Right hindlimb (tissue), 1 donor: ENCODE measurements around the gene SHF.
"Not testable (repeated sequence)": the region's sequence is repeated elsewhere in the genome, so short reads cannot be mapped to it uniquely, and the experiment has no call there.

Source experiments
- DNase-seq: peaks from one replicate; pipeline ENCODE4 v3.0.0-alpha.2; 2018

Gene SHF

DNA sequence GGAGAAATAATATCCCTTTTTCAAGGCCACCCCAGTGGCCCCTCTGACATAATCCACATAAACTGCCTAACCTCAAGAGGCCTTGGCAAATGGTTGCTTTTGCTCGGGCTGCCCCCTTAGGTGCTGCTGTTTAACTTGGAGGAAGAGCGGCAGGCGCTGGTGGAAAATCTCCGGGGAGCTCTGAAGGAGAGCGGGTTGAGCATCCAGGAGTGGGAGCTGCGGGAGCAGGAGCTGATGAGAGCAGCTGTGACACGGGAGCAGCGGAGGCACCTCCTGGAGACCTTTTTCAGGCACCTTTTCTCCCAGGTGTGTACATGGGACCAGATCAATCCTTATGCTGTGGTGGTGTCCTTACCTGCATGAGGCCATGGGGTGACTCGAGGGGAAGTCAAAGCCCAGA is 43.0 kb downstream of the SHF start:
- DNase-seq = no peak

GRCh38 chr15:45143946-45144345 is 43.8 kb downstream of the SHF start:
- DNase-seq = no peak

DNA sequence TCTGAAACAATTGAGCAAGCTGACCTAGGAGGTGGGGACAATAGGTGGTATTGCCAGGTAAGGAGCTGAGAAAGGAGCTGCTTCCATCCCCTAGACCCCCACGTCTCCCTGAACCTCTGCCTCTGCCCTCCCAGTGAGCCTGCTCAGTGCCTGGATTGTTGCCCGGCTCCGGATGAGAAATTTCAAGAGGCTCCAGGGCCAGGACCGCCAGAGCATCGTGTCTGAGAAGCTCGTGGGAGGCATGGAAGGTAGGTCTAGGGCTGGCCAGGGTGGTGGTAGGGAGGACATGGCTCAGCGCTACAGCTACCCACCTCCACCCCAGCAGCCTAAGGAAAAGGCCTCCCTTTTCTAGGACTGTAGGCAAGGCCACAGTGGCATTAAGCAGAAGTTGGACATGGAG is 44.7 kb downstream of the SHF start:
- no peak for DNase-seq

DNA sequence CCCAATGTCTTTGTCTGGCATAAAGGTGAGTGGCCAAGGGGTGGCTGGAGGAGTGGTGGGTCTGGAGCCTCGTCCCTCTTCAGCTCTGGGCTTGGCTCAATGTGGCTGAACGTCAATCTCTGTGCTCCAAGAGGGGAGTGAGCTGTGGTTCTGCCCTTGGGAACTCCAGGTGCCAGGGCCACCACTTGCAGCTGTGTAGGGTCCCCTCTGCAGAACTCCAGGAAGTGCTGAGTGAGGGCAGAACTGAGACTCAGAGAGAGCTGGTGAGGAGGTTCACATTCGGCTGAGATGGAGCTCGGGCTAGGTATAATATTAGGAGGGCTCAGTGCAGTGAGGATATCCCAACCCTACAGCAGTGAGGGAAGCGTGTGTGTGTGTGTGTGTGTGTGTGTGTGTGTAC is 46.4 kb downstream of the SHF start:
- no peak for DNase-seq

DNA sequence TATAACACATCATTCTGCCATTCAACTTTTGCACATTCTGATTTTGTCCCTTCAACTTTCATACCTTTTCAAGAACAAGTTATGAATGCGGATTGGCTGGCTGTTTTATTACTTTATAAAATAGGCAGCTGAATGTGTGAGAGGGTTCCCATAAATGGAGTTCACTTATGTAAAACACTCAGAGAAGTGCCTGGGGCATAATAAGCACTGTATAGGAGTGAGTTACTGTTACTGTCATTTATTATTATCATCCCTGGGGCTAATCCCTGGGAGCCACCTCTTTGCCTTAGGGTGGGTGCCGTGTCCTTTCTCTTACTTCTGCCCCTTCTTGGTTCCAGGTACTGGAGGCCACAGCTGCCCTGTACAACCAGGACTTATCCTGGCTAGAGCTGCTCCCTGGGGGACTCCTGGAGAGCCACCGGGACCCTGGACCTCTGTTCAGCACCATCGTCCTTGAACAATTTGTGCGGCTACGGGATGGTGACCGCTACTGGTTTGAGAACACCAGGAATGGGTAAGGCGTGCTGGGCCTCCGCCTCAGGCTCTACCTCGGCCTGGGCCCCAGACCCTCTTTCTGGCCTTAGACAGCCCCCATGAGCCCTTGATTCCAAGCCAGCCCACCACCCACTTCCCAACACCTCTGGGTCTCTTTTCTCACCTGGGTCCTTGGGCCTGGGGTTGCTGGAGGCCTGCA is 47.1 kb downstream of the SHF start:
- no peak for DNase-seq

DNA sequence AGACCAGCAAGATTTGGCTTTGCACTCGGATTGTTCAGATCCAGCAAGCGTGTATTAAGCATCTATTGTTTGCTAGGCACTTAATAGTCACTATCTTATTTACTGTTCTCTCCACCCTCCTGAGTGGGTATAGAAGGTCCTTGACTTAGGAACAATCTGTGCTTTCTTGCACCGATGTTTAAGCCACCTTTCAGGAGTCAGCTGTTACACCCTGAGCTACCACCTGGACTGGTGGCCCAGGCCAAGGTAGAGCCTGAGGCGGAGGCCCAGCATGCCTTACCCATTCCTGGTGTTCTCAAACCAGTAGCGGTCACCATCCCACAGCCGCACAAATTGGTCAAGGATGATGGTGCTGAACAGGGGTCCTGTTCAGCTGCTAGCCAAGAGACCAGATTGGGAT is 48.0 kb downstream of the SHF start:
- DNase-seq = no peak

DNA sequence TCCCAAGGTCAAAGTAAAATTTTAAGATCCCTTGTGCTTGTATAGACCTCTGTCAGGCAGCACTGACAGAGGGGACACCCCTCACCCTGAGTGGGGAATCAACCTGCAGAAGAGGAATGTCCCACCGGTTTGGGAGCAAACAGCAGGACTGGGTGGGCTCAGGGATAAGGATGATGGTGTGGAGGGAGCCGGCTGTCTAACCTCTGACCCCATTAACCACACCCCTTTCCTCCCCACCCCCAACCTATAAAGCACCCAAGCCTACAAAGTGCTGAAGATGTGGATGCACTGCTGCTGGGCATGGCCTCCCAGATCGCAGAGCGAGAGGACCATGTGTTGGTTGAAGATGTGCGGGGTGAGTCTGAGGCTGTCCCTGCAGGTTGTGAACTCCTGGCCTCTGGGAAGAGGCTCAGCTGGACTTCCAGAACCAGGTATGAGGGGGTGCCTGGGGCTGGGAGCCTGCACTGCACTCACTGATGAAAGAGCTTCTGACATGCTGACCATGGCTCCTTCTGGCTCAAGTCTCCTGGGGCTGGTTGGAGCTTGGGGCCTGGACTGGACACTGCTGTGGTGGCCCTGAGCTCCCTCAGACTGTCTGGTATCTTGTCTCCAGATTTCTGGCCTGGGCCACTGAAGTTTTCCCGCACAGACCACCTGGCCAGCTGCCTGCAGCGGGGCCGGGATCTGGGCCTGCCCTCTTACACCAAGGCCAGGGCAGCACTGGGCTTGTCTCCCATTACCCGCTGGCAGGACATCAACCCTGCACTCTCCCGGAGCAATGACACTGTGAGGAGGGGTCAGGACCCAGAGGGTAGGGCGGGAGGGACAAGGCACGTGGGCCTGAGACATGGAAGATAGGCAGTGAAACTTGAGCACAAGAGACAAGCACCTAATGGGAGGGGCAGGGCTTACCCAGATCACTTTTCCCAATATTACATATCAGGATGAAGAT is 48.7 kb downstream of the SHF start:
- no peak for DNase-seq

DNA sequence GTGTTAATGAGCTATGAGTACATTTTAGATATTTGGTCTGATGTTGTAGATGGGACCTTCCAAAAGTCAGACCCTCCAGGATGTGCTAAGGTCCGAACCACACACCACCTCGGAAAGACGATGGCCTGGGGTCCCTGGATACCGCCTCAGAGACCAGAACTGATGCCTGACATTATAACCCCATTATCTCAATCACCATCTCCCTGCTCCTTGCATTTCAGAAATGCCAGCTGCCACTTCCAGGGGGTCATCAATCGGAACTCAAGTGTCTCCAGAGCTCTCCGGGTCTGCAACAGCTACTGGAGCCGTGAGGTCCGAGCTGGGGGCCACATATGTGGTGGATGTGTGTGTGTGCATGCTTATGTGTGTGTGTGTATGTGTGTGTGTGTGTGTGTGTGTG is 50.1 kb downstream of the SHF start:
- DNase-seq = no peak

DNA sequence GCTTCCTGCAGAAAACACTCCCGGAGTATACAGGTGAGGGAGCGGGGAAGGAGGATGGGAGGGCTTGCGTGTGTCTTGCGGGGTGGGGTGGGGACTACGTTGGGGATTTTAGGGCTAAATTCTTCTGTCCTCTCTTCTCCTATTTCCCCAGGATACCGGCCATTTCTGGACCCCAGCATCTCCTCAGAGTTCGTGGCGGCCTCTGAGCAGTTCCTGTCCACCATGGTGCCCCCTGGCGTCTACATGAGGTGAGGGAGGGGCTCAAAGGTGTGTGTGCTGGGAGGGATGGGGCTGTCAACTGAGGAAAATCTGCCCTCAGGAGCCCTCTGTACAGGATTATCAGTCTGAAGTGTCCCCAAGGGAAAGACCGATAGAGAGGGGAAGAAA is 51.4 kb downstream of the SHF start:
- no peak for DNase-seq

- not testable (repeated sequence) for DNase-seq
These were observed 51.9 kb downstream of the SHF start for GRCh38 chr15:45135705-45136377.

GRCh38 chr15:45134682-45135604 is 52.8 kb downstream of the SHF start:
- no peak for DNase-seq

DNA sequence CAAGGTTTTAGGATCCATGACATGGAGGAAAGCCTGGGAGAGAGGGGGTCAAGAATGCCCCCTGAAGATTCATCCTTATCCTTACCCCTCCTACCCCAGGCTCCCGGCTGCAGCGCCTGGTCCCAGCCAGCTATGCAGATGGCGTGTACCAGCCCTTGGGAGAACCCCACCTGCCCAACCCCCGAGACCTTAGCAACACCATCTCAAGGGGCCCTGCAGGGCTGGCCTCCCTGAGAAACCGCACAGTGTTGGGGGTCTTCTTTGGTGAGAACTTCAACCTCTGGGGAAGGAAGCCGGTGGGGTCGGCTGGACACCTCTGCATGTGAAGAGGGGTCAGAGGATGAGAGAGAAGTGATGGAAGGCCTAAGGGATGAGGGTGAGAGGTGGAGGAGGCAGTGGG is 53.7 kb downstream of the SHF start:
- no peak for DNase-seq

DNA sequence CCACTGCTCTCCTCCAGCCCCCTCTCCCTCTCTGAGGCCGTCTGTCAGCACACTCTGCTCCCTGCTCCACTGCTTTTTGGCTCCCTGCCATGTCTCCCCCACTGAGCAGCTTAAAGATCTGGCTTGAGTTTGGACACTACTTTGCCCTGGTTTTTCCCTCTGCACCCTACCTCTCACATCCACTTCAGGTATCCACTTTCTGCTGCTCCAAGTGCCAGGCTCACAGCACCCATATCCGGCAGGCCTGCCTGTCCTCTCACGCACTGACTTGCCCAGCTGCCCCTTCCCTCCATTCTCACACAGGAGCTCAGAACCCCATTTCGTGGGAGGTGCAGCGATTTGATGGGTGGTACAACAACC is 54.2 kb downstream of the SHF start:
- no peak for DNase-seq

DNA sequence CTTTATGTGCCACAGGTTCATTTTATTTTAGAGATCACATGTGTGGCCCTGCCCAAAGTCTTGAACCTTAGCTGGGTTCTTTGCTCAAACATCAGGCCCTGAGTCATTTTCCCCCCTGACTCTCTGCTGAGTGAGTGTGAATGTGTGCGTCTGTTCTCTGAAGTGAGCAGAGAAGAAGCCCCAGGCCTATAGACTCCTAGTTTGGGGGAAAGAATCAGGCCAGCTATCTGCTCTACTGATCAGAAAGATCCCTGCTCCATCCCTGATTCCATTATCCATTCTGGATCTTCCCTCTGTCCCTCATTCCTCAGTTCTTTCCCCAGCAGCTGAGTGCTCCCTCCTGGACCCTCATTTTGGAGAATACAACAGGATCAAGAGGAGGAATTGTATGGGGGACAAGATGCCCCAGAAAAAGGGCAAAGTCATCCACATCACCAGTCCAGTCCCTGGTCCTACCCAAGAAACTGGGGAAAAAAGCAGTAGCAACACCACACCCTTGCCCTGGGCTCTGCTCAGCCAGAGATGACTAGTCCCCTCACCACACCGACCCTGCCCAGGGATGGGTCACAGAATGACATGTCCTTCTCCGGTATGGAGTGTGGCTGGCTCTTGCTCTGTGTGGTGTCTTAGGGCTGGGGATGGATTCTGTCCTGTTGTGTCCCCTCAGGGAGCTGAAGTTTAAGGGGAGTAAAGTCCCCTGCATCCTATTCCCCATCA is 54.8 kb downstream of the SHF start:
- no peak for DNase-seq

- DNase-seq = no peak
These were observed 56.3 kb downstream of the SHF start for GRCh38 chr15:45131510-45131909.

DNA sequence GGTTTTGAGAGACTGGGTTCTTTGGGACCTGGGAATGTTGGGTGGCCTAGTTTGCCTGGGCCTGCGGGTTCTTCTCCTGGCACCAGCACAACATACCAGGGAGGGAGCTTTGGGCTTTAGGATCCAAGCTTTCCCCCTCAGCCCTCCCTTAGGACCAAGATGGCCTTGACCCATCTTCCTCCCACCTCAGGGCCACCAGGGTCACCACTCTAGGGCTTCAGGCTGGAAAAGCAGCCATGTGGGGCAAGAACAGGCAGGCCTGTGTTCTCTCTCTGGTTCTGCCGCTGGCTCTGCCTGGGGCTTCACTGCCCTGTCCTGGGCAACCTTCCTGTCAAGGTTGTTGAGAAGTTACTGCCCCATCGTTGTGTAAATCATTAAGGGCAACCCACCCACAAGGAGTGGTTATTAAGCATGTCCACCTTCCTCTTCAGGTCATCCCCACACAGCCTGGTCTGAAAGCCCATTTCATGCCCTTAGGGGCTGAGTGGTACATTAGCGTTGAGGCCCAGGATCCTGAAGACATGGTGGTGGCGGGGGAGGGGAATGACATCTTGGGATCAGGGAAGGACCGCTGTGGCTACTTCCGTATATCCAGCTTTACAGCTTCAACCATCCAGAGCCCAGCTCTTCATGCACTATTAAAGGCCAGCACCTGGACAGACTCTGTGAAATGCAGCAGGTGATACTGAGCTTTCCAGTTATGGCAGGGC is 57.3 kb downstream of the SHF start:
- no peak for DNase-seq

GRCh38 chr15:45129651-45130129 is 58.1 kb downstream of the SHF start, which contains the start of the genes DUOX1 and DUOXA1:
TSS of gene DUOX1 (plus strand) at chr15:45129994. CDS start at chr15:45131967, 1,973 bp downstream.
TSS of gene DUOXA1 (minus strand) at chr15:45129879. CDS start at chr15:45123014, 6,865 bp downstream.
- DNase-seq = no peak

DNA sequence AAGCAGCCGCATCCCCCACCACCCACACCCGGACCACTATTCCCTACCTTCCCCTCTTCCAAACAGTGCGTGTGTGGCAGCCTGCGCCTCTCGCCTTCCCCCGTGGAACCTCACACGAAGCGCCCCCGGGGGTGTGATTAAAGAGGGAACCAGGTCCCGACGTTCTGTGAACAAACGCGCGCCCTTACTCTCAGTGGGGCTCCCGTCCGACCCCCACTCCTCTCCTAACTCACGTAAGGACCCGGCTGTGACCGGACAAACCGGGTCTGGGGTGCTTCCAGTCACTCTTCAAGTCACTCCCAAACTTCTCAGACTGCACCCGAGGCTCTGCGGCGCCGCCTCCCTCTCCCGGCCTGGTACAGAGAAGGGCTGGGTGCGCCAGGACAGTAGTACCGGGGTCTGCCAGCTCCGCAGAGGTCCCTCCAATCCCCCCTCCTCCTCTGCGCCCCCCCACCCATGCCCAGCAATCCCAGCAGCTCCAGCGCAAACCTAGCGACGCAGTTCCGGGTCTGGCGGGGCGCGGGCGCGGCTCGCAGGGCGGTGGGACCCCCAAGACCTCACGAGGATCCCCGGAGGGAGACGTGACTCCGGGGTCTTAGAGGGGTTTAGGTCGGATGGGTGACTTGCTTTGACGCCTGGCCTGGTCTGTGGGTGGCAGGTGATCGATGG is 58.7 kb downstream of the SHF start:
- no peak for DNase-seq

DNA sequence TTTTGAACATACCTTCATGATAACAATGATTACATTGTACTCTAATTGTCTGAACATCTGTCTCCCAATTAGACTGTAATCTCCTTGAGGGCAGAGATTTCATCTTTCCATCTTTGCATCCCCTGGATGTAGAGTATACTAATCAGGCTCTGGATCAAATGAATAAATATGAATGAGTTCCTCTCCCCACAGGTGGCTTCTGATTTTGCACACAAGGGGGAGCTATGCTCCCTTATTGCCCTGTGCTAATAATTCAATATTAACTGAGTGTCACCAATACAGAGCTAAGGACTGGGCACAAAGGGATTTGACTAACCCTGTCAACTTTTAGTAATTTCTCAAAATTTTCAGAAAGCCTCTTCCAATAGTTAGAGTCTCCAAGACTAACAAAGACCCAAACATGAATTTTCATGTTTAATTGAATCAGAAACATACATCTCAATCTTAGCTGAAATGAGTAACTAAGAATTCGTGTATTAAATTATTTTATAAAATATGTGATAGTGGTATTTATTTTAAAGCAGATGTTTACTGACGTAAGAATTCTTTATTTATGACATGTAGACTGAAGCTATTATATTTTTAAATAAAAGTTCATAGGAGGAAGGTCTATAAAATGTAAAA is 61.1 kb downstream of the SHF start:
- no peak for DNase-seq

DNA sequence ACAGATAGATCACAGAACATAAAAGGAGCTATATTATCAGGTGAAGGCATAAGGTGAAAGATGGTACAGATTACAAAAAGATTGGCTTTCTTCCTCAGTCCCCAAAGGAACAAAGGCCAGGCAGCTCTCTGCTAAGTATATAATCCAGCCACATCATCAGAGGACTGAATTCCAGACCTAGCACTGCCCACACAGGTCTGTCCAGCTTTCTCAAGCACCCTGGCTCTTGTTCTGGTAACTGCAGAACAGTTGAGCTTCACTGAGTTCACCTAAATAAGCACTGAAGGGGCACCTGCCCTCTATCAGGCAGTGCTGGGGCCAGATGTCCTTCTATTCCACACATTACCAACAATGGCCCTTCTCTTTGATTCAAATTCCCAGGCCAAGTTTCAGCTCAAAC is 64.4 kb downstream of the SHF start:
- DNase-seq = no peak
